ENCODE data around the gene ADAM23. TPM values are rescaled to one million over a fixed set of nuclear protein-coding genes. Genes with fewer than 3 reads are reported as not detected.

The ADAM23 gene
- total and polyA plus RNA-seq, 8 donors = 0.85 to 3.9 (median 1.4) TPM; not detected in 1

DNA sequence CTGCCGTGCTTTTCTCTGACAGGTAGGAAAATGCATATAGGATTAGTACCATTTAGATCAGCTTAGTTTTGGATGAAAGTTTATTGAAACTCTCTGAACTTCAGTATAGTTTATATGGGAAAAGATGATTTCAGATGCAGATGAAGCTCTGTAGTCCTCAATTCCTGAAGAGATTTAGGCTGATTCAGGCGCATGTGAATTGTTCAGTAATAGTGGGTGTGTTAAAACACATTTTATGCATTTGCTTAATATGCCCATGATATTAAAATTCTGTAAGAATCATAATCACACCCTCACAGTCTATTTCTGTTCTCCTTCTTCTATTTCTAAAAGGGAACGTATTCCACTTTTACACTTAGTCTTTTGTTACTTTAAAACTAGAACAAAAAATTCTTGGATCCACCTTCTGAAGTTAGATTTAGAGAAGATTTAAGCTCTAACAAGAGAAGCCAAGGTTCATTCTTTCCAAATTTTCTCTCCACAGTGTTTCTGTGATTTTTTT lies 154.4 kb downstream of the ADAM23 start:
- no peak overlapping the region for H3K4me3 ChIP-seq
- no peak for DNase-seq
- no peaks in the 10 kb centered on the region for H3K36me3 ChIP-seq
- intact Hi-C loops (cut with DNase I; ENCODE audit: low total_unique reads) = no loop called here
- 85 to 92% (median 91%) methylated on average over 3 of the region's 3 CpGs for WGBS, 5 donors
- no peaks in the 10 kb centered on the region for H3K27me3 ChIP-seq
- TF ChIP-seq POLR2A (IDR thresholded peaks at IDR 0.05) = no peak
- TF ChIP-seq, protein P1, sequence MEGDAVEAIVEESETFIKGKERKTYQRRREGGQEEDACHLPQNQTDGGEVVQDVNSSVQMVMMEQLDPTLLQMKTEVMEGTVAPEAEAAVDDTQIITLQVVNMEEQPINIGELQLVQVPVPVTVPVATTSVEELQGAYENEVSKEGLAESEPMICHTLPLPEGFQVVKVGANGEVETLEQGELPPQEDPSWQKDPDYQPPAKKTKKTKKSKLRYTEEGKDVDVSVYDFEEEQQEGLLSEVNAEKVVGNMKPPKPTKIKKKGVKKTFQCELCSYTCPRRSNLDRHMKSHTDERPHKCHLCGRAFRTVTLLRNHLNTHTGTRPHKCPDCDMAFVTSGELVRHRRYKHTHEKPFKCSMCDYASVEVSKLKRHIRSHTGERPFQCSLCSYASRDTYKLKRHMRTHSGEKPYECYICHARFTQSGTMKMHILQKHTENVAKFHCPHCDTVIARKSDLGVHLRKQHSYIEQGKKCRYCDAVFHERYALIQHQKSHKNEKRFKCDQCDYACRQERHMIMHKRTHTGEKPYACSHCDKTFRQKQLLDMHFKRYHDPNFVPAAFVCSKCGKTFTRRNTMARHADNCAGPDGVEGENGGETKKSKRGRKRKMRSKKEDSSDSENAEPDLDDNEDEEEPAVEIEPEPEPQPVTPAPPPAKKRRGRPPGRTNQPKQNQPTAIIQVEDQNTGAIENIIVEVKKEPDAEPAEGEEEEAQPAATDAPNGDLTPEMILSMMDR (IDR thresholded peaks at IDR 0.05) = no peak
- TF ChIP-seq EP300 (IDR thresholded peaks at IDR 0.05) = no peak
- no peak for TF ChIP-seq POLR2AphosphoS5 (IDR thresholded peaks at IDR 0.05)
- H3K27ac ChIP-seq = no peak overlapping the region
- H3K4me1 ChIP-seq = no peaks in the 10 kb centered on the region
- no peaks in the 10 kb centered on the region for H3K9me3 ChIP-seq

DNA sequence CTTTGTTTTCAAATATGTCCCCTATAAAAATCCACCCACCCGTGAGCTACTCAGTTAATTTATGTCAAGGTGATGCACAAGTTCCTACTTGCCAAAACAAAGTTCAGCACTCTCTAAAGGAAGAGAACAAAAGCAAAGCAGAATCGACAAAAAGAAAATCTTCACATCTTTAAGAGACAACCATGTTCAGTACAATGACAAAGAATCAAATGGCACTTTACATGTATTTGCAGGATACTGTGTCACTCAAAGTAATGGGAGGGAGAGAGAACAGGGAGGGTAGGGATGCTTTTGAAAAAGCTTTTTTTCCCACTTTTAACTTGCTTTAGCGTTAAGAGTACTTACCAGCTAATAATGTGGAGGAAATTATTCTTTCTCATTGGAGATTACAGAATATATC lies 159.9 kb downstream of the ADAM23 start:
- no peaks in the 10 kb centered on the region for H3K9me3 ChIP-seq
- intact Hi-C loops (cut with DNase I; ENCODE audit: low total_unique reads) = no loop called here
- no peaks in the 10 kb centered on the region for H3K4me1 ChIP-seq
- no peak overlapping the region for H3K27ac ChIP-seq
- WGBS, 5 donors = 82 to 85% (median 85%) methylated on average over 3 of the region's 3 CpGs
- no peaks in the 10 kb centered on the region for H3K27me3 ChIP-seq
- DNase-seq = no peak
- H3K4me3 ChIP-seq = no peak overlapping the region
- no peak for TF ChIP-seq POLR2A (IDR thresholded peaks at IDR 0.05)
- no peak for TF ChIP-seq POLR2AphosphoS5 (IDR thresholded peaks at IDR 0.05)
- TF ChIP-seq, protein P1 (IDR thresholded peaks at IDR 0.05) = no peak
- TF ChIP-seq EP300 (IDR thresholded peaks at IDR 0.05) = no peak
- no peaks in the 10 kb centered on the region for H3K36me3 ChIP-seq

DNA sequence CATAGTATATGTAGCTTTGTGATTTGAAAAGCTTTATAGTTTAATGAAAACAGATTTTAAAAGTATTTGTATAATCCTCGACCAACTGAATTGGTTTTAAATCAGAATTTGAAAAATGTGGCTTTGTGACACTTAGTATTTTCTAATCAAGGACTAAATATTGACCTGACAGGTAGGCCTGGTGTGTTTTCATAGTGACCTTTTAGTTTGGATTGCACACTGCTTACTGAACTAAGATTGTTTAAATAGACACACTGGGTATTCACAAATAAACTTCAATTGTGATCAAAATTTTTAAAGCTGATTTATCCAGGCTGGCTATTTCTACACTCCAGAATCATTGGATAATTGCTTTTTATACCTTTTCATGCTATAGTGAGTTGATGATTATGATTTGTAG lies 167.1 kb downstream of the ADAM23 start:
- TF ChIP-seq POLR2AphosphoS5 (IDR thresholded peaks at IDR 0.05) (no peak), EP300 (IDR thresholded peaks at IDR 0.05) (no peak), POLR2A (IDR thresholded peaks at IDR 0.05) (no peak)
- TF ChIP-seq, protein P1 (IDR thresholded peaks at IDR 0.05) = no peak

DNA sequence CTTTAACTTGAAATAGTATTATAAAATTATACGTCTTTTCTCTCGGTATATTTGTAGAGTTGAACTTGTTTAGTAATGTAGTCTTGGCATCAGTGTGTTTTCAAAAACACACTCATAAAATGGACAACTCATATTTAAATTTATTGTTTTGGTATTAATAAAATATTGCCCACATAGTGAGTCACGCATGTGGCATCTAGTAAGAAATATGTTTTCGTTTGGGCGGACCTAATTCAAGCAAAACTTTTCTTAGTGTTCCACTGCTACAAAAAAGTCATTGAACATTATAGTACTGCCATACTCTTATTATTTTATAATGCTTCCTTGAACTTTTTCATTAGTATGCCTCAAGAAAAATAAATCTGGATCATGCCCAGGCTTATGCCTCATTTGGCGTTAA lies 167.9 kb downstream of the ADAM23 start:
- Histone ChIP-seq H3K9me3 (no peaks in the 10 kb centered on the region), H3K27ac (no peak overlapping the region), H3K4me1 (no peaks in the 10 kb centered on the region), H3K4me3 (no peak overlapping the region), H3K36me3 (no peaks in the 10 kb centered on the region), H3K27me3 (no peaks in the 10 kb centered on the region)
- WGBS, 5 donors = 82 to 94% (median 90%) methylated on average over 6 of the region's 6 CpGs
- no peak for TF ChIP-seq POLR2AphosphoS5 (IDR thresholded peaks at IDR 0.05)
- TF ChIP-seq EP300 (IDR thresholded peaks at IDR 0.05) = no peak
- no peak for TF ChIP-seq POLR2A (IDR thresholded peaks at IDR 0.05)
- TF ChIP-seq, protein P1 (IDR thresholded peaks at IDR 0.05) = no peak
- no peak for DNase-seq
- intact Hi-C loops (cut with DNase I; ENCODE audit: low total_unique reads) = no loop called here

More for the DNA sequence above, 167.1 kb downstream of the ADAM23 start:
- no peak overlapping the region for H3K27ac ChIP-seq
- intact Hi-C loops (cut with DNase I; ENCODE audit: low total_unique reads) = no loop called here
- H3K36me3 ChIP-seq = no peaks in the 10 kb centered on the region
- no peaks in the 10 kb centered on the region for H3K9me3 ChIP-seq
- no peaks in the 10 kb centered on the region for H3K27me3 ChIP-seq
- WGBS, 5 donors = 31 to 67% (median 50%) methylated on average over 1 of the region's 1 CpG
- H3K4me1 ChIP-seq = no peaks in the 10 kb centered on the region
- no peak for DNase-seq
- no peak overlapping the region for H3K4me3 ChIP-seq
